Transverse colon (tissue), 4 donors: Measurements from ENCODE around the gene DNAAF5.

ENCODE experiments used
- CTCF ChIP-seq, 5 experiments: fragments of 200-600 bp in 3 of 5; fragments of 450-650 bp in 2 of 5; sonication (generic) in 3 of 5; IDR thresholded peaks; 1 replicate in 2 of 5; 2 replicates in 3 of 5; pipeline ENCODE4 v1.5.1; 2016 to 2017; ENCODE audit warnings: antibody characterized with exemption in 5 of 5, inconsistent platforms in 3 of 5, mild to moderate bottlenecking in 2 of 5, moderate library complexity in 1 of 5
- POLR2AphosphoS5 ChIP-seq, 3 donors: sonication (generic); formaldehyde crosslinking; IDR thresholded peaks; one replicate each; pipeline ENCODE4 v1.6.1; 2016; ENCODE audit warnings: antibody characterized with exemption in 3 of 3

- no peak for TF ChIP-seq CTCF (IDR thresholded peaks at IDR 0.05)
- no peak for TF ChIP-seq POLR2AphosphoS5 (IDR thresholded peaks at IDR 0.05)
These were observed 28.9 kb downstream of the DNAAF5 start for GRCh38 chr7:755413-755805.
